Adrenal gland (tissue), 12 donors: Measurements from ENCODE around the gene PERCC1. TPM values are rescaled to one million over a fixed set of nuclear protein-coding genes. Genes with fewer than 3 reads are reported as not detected.

ENCODE experiments used
- DNase-seq, 7 donors: peaks; one replicate each; pipeline ENCODE4 v3.0.0-alpha.2; 2019 to 2020
- H3K27ac ChIP-seq, 5 donors: fragments of 200-600 bp; sonication (generic) in 4 of 5; 1 replicate in 3 of 5; 2 replicates in 2 of 5; pipeline versions ENCODE4 v1.5.1 to v1.8.0; 2016 to 2020; ENCODE audit warnings: mild to moderate bottlenecking in 1 of 5
- H3K27me3 ChIP-seq: fragments of 200-600 bp; 2 replicates; pipeline ENCODE4 v1.8.0; 2021
- H3K36me3 ChIP-seq, 2 donors: fragments of 200-600 bp; replicated peaks in 1 of 2; 1 replicate in 1 of 2; 2 replicates in 1 of 2; pipeline versions ENCODE4 v1.5.1 to v1.8.0; 2018 to 2022
- H3K4me1 ChIP-seq, 2 donors: fragments of 200-600 bp; replicated peaks in 1 of 2; 1 replicate in 1 of 2; 2 replicates in 1 of 2; pipeline versions ENCODE4 v1.5.1 to v1.8.0; 2018 to 2021
- H3K4me3 ChIP-seq, 4 donors: fragments of 200-600 bp; sonication (generic) in 3 of 4; one replicate each; pipeline ENCODE4 v1.5.1; 2016 to 2018
- H3K9me3 ChIP-seq, 3 donors: fragments of 200-600 bp; sonication (generic) in 1 of 3; replicated peaks in 1 of 3; 1 replicate in 2 of 3; 2 replicates in 1 of 3; pipeline versions ENCODE4 v1.5.1 to v1.8.0; 2016 to 2021
- CTCF ChIP-seq, 6 experiments: fragments of 450-650 bp in 4 of 6; fragments of 200-600 bp in 2 of 6; sonication (generic) in 1 of 6; IDR thresholded peaks; 1 replicate in 5 of 6; 2 replicates in 1 of 6; pipeline versions ENCODE4 v1.5.1 to v1.8.0; 2016 to 2021; ENCODE audit warnings: antibody characterized with exemption in 6 of 6, mild to moderate bottlenecking in 2 of 6, moderate library complexity in 1 of 6
- POLR2A ChIP-seq, 2 donors: fragments of 450-650 bp; IDR thresholded peaks; one replicate each; pipeline ENCODE4 v1.6.1; 2017; ENCODE audit warnings: antibody characterized with exemption in 2 of 2, mild to moderate bottlenecking in 2 of 2, moderate library complexity in 1 of 2
- WGBS, 4 donors: extraction: QIAGEN DNeasy Blood & Tissue Kit in 2 of 4; methylation state at CpG; one replicate each; pipeline versions ENCODE4 v1.1.5 to v1.1.7; 2013 to 2017; 5-methylcytosine and 5-hydroxymethylcytosine counted together
- intact Hi-C, 2 donors: fragments of 100-400 bp; cut with DNase I; formaldehyde crosslinking; loops; one replicate each; pipeline versions ENCODE4 v1.14.1 to v1.15.0; 2022 to 2023
- polyA plus RNA-seq, 3 donors: library from polyadenylated mRNA; stranded (reverse); fragments of 200-250 nt in 2 of 3; fragments of 350-450 nt in 1 of 3; fragmentation: Illumina TruSeq in 1 of 3; extraction: RNeasy Lipid Tissue Mini Kit (QIAGEN cat#74804) in 1 of 3; gene quantifications; one replicate each; pipeline ENCODE4 v1.2.3, GENCODE V29; 2013 to 2014
- total RNA-seq, 9 donors: library from RNA; depleted of rRNA in 4 of 9; stranded (reverse); fragments of >200 nt in 4 of 9; fragments of 120-200 nt in 1 of 9; fragmentation: NEBNext Ultra II Directional in 1 of 9; extraction: Animal tissue kit (Norgen Biotek cat#: 25700) in 1 of 9; gene quantifications; one replicate each; pipeline versions ENCODE4 v1.1.0 to v1.2.4, GENCODE V29; 2013 to 2023
- donor health status: healthy with polysubstance abuse.
- donor health status: Bipolar disorder and iron deficiency.
- donor health status: DM: yes; HTN: yes; CAD: no.
- donor health status: DM: no; HTN: no; CAD: no.
- donor health status: DM: no; HTN: no; CAD: no.
- donor health status: DM: yes; HTN: yes; CAD: no.

Gene PERCC1
- total and polyA plus RNA-seq, 12 donors: 0.69 TPM; not detected in 11

- H3K4me3 ChIP-seq: no peak overlapping the region
- H3K4me1 ChIP-seq: peaks cover 8 to 24% of the 10 kb centered on the region in 2 donors
- H3K27me3 ChIP-seq: no peaks in the 10 kb centered on the region
- peak in 1 of 7 donors; percentile 49 for DNase-seq
- intact Hi-C loops: no loop called here
- H3K36me3 ChIP-seq: peaks cover 0 to 15% of the 10 kb centered on the region in 2 donors
- no peaks in the 10 kb centered on the region for H3K9me3 ChIP-seq
- peak overlapping the region in 1 of 5 donors; percentile 46 for H3K27ac ChIP-seq
- WGBS, 4 donors: 80 to 90% (median 89%) methylated on average over 30 to 41 of the region's 41 CpGs
- TF ChIP-seq POLR2A (IDR thresholded peaks at IDR 0.05) (no peak), CTCF (IDR thresholded peaks at IDR 0.05) (no peak)
Measured at GRCh38 chr16:1464196-1464893, 33.5 kb downstream of the PERCC1 start.

- H3K4me3 ChIP-seq: no peak overlapping the region
- H3K4me1 ChIP-seq: peaks cover 8 to 24% of the 10 kb centered on the region in 2 donors
- H3K9me3 ChIP-seq: no peaks in the 10 kb centered on the region
- intact Hi-C loops: no loop called here
- H3K27me3 ChIP-seq: no peaks in the 10 kb centered on the region
- H3K27ac ChIP-seq: peak overlapping the region in 1 of 5 donors; percentile 46
- H3K36me3 ChIP-seq: peaks cover 0 to 14% of the 10 kb centered on the region in 2 donors
- WGBS, 4 donors: 86 to 92% (median 89%) methylated on average over 24 to 33 of the region's 33 CpGs
- no peak for DNase-seq
- TF ChIP-seq CTCF (IDR thresholded peaks at IDR 0.05) (no peak), POLR2A (IDR thresholded peaks at IDR 0.05) (no peak)
Measured at GRCh38 chr16:1464894-1465566, 34.2 kb downstream of the PERCC1 start.

- no peak for TF ChIP-seq POLR2A (IDR thresholded peaks at IDR 0.05)
- no peak for TF ChIP-seq CTCF (IDR thresholded peaks at IDR 0.05)
- H3K9me3 ChIP-seq: no peaks in the 10 kb centered on the region
- DNase-seq: no peak
- intact Hi-C loops: no loop called here
- 95 to 100% (median 95%) methylated on average over 1 to 13 of the region's 13 CpGs for WGBS, 4 donors
- H3K4me3 ChIP-seq: no peak overlapping the region
- H3K4me1 ChIP-seq: peaks cover 8 to 27% of the 10 kb centered on the region in 2 donors
- H3K27me3 ChIP-seq: no peaks in the 10 kb centered on the region
- H3K27ac ChIP-seq: no peak overlapping the region
- H3K36me3 ChIP-seq: peaks cover 0 to 9% of the 10 kb centered on the region in 2 donors
Measured at GRCh38 chr16:1465567-1465915, 34.7 kb downstream of the PERCC1 start.

- Histone ChIP-seq H3K9me3 (no peaks in the 10 kb centered on the region), H3K4me1 (peaks cover 8 to 29% of the 10 kb centered on the region in 2 donors), H3K4me3 (no peak overlapping the region), H3K27ac (peak overlapping the region in 1 of 5 donors; percentile 34), H3K27me3 (no peaks in the 10 kb centered on the region), H3K36me3 (peaks cover 0 to 4% of the 10 kb centered on the region in 2 donors)
- intact Hi-C loops: no loop called here
- no peak for TF ChIP-seq CTCF (IDR thresholded peaks at IDR 0.05)
- TF ChIP-seq POLR2A (IDR thresholded peaks at IDR 0.05): no peak
- DNase-seq: no peak
- WGBS, 4 donors: 86 to 94% (median 93%) methylated on average over 22 to 24 of the region's 24 CpGs
Measured at GRCh38 chr16:1466054-1466453, 35.2 kb downstream of the PERCC1 start.
